MM.1S (cell line): ENCODE measurements around the gene TMEM232.
A peak's percentile ranks its signal among the peaks of the same experiment; 100 is the strongest.

Experiments used
- DNase-seq: peaks from one replicate; pipeline ENCODE4 v3.0.0-alpha.2; 2015
- H2AFZ ChIP-seq: fragments of 300-600 bp; sonication (generic); 2 replicates; pipeline ENCODE4 v1.6.0; 2016; ENCODE audit warnings: antibody characterized with exemption, low read length
- H3F3A ChIP-seq: fragments of 300-600 bp; sonication (generic); 2 replicates; pipeline ENCODE4 v1.6.1; 2016; ENCODE audit warnings: mild to moderate bottlenecking, antibody characterized with exemption, low read length, moderate library complexity, mixed read lengths; ENCODE audit not compliant: insufficient read depth
- H3K27ac ChIP-seq: fragments of 300-600 bp; sonication (generic); 2 replicates; pipeline ENCODE4 v1.5.1; 2016; ENCODE audit warnings: mild to moderate bottlenecking, low read length
- H3K27me3 ChIP-seq: fragments of 300-600 bp; sonication (generic); replicated peaks from 2 replicates; pipeline ENCODE4 v1.6.0; 2016; ENCODE audit warnings: low read length; ENCODE audit not compliant: insufficient read depth
- H3K36me3 ChIP-seq: fragments of 300-600 bp; sonication (generic); replicated peaks from 2 replicates; pipeline ENCODE4 v1.6.1; 2016; ENCODE audit warnings: mild to moderate bottlenecking, low read length, mixed read lengths; ENCODE audit not compliant: insufficient read depth
- H3K4me1 ChIP-seq: fragments of 300-600 bp; sonication (generic); 2 replicates; pipeline ENCODE4 v1.6.1; 2016; ENCODE audit warnings: low read length, mixed read lengths
- H3K4me2 ChIP-seq: fragments of 300-600 bp; sonication (generic); 2 replicates; pipeline ENCODE4 v1.6.0; 2016; ENCODE audit warnings: low read depth, low read length
- H3K4me3 ChIP-seq: fragments of 300-600 bp; sonication (generic); 2 replicates; pipeline ENCODE4 v1.5.1; 2016; ENCODE audit warnings: low read length, mixed read lengths
- H3K79me2 ChIP-seq: fragments of 300-600 bp; sonication (generic); 2 replicates; pipeline ENCODE4 v1.6.1; 2016; ENCODE audit warnings: mixed run types, low read length, mixed read lengths
- H3K9ac ChIP-seq: fragments of 300-600 bp; sonication (generic); 2 replicates; pipeline ENCODE4 v1.6.1; 2016; ENCODE audit warnings: low read length, mixed read lengths
- H3K9me2 ChIP-seq: fragments of 300-600 bp; sonication (generic); replicated peaks from 2 replicates; pipeline ENCODE4 v1.6.1; 2016; ENCODE audit warnings: mild to moderate bottlenecking, low read length, mixed read lengths; ENCODE audit not compliant: insufficient read depth
- H3K9me3 ChIP-seq: fragments of 300-600 bp; sonication (generic); replicated peaks from 2 replicates; pipeline ENCODE4 v1.6.1; 2016; ENCODE audit warnings: mild to moderate bottlenecking, low read length, mixed read lengths; ENCODE audit not compliant: insufficient read depth
- H4K20me1 ChIP-seq: fragments of 300-600 bp; sonication (generic); 2 replicates; pipeline ENCODE4 v1.6.1; 2016; ENCODE audit warnings: mild to moderate bottlenecking, low read length, moderate library complexity, mixed read lengths; ENCODE audit not compliant: insufficient read depth
- CTCF ChIP-seq: fragments of 300-600 bp; sonication (generic); IDR thresholded peaks from 2 replicates; pipeline ENCODE4 v1.5.1; 2016; ENCODE audit warnings: antibody characterized with exemption, low read length, mixed read lengths
- EZH2 ChIP-seq: fragments of 300-600 bp; sonication (generic); optimal IDR thresholded peaks from 2 replicates; pipeline ENCODE3; 2017; ENCODE audit warnings: low read depth, mild to moderate bottlenecking, antibody characterized with exemption, low read length, mixed read lengths
- EZH2phosphoT487 ChIP-seq: fragments of 300-600 bp; sonication (generic); IDR thresholded peaks from 2 replicates; pipeline ENCODE4 v1.6.1; 2018; ENCODE audit warnings: antibody characterized with exemption, low read length

The TMEM232 gene

DNA sequence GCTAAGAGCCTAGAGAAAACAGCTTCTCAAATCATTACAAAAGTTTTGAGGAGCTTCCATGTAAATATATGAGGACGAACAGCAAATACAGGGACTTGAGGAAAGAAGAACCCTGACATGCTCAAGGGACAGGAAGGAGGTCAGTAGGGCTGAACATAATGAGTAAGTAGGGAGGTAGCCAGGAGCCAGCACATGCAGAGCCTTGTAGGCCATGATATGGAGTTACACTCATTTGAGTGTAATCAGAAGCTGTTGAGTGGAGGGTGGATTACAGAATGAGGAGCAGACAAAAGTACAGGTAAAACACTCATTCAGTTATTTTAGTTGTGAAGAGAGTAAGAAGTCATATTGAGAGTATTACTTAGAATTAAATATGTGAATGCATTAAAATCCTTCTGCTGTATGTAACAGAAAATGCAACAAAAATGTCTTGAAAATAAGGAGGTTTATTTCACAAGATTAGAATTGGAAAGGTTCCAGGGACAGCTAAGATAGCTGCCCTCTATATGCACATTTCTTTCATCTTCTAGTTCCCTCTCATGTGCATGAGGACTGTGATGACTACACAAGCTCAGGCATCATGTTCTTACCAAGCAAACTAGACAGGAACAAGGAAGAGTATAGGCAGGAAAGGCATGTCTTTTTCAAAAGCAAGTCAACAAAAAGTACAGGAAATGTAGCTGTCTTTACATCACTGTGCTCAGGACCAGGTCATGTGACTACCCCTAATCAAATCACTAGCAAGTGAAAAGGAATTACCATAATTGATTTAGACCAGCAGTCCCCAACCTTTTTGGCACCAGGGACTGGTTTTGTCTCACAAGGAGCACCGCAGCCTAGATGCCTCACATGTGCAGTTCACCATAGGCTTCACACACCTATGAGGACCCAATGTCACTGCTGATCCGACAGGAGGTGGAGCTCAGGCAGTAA is 87.2 kb downstream of the TMEM232 start:
- TF ChIP-seq EZH2phosphoT487 (no peak), CTCF (no peak), EZH2 (no peak)
- H4K20me1 ChIP-seq: no peaks in the 10 kb centered on the region
- no peaks in the 10 kb centered on the region for H3K36me3 ChIP-seq
- no peaks in the 10 kb centered on the region for H3K9me3 ChIP-seq
- H3K27me3 ChIP-seq: no peaks in the 10 kb centered on the region
- no peak overlapping the region for H2AFZ ChIP-seq
- H3K79me2 ChIP-seq: no peaks in the 10 kb centered on the region
- H3K27ac ChIP-seq: no peak overlapping the region
- DNase-seq: no peak
- no peak overlapping the region for H3K9ac ChIP-seq
- no peaks in the 10 kb centered on the region for H3K9me2 ChIP-seq
- H3K4me1 ChIP-seq: peaks cover 3% of the 10 kb centered on the region; the same call in 1 of the 2 replicates
- no peaks in the 10 kb centered on the region for H3F3A ChIP-seq
- no peak overlapping the region for H3K4me2 ChIP-seq
- H3K4me3 ChIP-seq: no peak overlapping the region

DNA sequence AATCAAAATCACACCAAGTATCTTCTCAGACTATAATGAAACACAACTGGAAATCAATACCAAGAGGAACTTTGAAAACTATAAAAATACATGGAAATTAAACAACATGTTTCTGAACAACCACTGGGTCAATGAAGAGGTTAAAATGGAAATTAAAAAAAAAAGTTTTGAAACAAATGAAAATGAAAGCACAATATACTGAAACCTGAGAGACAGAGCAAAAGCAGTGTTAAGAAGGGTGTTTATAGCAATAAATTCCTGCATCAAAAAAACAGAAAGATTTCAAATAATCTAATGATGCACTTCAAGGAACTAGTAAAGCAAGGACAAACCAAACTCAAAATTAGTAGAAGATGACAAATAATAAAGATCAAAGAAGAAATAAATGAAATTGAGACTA is 92.0 kb downstream of the TMEM232 start:
- Histone ChIP-seq H3K79me2 (no peaks in the 10 kb centered on the region), H4K20me1 (no peaks in the 10 kb centered on the region), H3K9me2 (no peaks in the 10 kb centered on the region), H3K4me2 (0 out of 2 replicates have a peak overlapping the region, but pooled peaks have one; percentile 3), H2AFZ (no peak overlapping the region), H3K4me3 (no peak overlapping the region), H3K9ac (no peak overlapping the region), H3K9me3 (no peaks in the 10 kb centered on the region), H3K36me3 (no peaks in the 10 kb centered on the region), H3K27me3 (no peaks in the 10 kb centered on the region), H3K27ac (no peak overlapping the region), H3F3A (no peaks in the 10 kb centered on the region), H3K4me1 (peaks cover 3% of the 10 kb centered on the region; the same call in 1 of the 2 replicates)
- TF ChIP-seq EZH2: no peak
- no peak for TF ChIP-seq CTCF
- TF ChIP-seq EZH2phosphoT487: no peak
- DNase-seq: peak; percentile 46

- Histone ChIP-seq H3K4me2 (no peak overlapping the region), H3K9ac (no peak overlapping the region), H2AFZ (no peak overlapping the region), H3K9me3 (no peaks in the 10 kb centered on the region), H4K20me1 (no peaks in the 10 kb centered on the region), H3K9me2 (no peaks in the 10 kb centered on the region), H3K27me3 (no peaks in the 10 kb centered on the region), H3K79me2 (no peaks in the 10 kb centered on the region), H3K36me3 (no peaks in the 10 kb centered on the region), H3K27ac (no peak overlapping the region), H3K4me1 (peaks cover 3% of the 10 kb centered on the region; the same call in 1 of the 2 replicates), H3K4me3 (no peak overlapping the region), H3F3A (no peaks in the 10 kb centered on the region)
- TF ChIP-seq EZH2phosphoT487 (no peak), EZH2 (no peak), CTCF (no peak)
- DNase-seq: no peak
These were observed 95.2 kb downstream of the TMEM232 start for GRCh38 chr5:110631236-110631635.
